GM13977 (cell line): ENCODE measurements around the gene DTYMK.
"Not testable (repeated sequence)": the region's sequence is repeated elsewhere in the genome, so short reads cannot be mapped to it uniquely, and the experiment has no call there.

Experiments used
- DNase-seq: peaks from one replicate; pipeline ENCODE4 v3.0.0; 2012; ENCODE audit warnings: low spot score
- CTCF ChIP-seq: IDR thresholded peaks from 2 replicates; pipeline ENCODE4 v1.5.1; 2012; ENCODE audit warnings: mild to moderate bottlenecking, control low read depth; ENCODE audit not compliant: insufficient read depth; ENCODE audit errors: extremely low read depth, missing control alignments
- in situ Hi-C: fragments of 300-500 bp; cut with MboI; formaldehyde crosslinking; loops from one replicate; pipeline ENCODE4 v1.12.0; 2022; ENCODE audit warnings: low sequenced_read_pairs, low pct_unique_long_range_greater_than_20kb, mixed read lengths, inconsistent platforms; ENCODE audit not compliant: unreplicated experiment

DTYMK gene

GRCh38 chr2:241670333-241671110 is 16.1 kb downstream of the DTYMK start:
- TF ChIP-seq CTCF, result no peak
- in situ Hi-C loops, result no loop called here
- no peak for DNase-seq

GRCh38 chr2:241668839-241669238 is 17.8 kb downstream of the DTYMK start:
- in situ Hi-C loops, result no loop called here
- TF ChIP-seq CTCF, result no peak
- DNase-seq, result no peak

- in situ Hi-C loops, result no loop called here
- no peak for TF ChIP-seq CTCF
- no peak for DNase-seq
These were observed 18.3 kb downstream of the DTYMK start for GRCh38 chr2:241668354-241668753.

GRCh38 chr2:241666627-241667400 is 19.8 kb downstream of the DTYMK start:
- in situ Hi-C loops, result no loop called here
- no peak for DNase-seq
- TF ChIP-seq CTCF, result no peak

- in situ Hi-C loops, result no loop called here
- TF ChIP-seq CTCF, result no peak
- DNase-seq, result no peak
These were observed 20.7 kb downstream of the DTYMK start for GRCh38 chr2:241665731-241666440.

- DNase-seq, in situ Hi-C loops: not testable (repeated sequence)
These were observed 23.9 kb downstream of the DTYMK start for GRCh38 chr2:241662731-241663130.
